Astrocyte of the spinal cord (primary cell): ENCODE measurements around the gene NNMT.

Experiments used
- DNase-seq: peaks from one replicate; pipeline ENCODE4 v3.0.0; 2011; ENCODE audit warnings: low read depth, low spot score
- H3K4me3 ChIP-seq: 2 replicates; pipeline ENCODE4 v1.5.1; 2011; ENCODE audit warnings: low read depth, mild to moderate bottlenecking, low read length, moderate library complexity
- in situ Hi-C: cut with HindIII; loops from 2 replicates; pipeline ENCODE4 v1.10.0; 2017; ENCODE audit warnings: low sequenced_read_pairs
- TF ChIP-seq, protein P1 (sequence below): IDR thresholded peaks from 2 replicates; pipeline ENCODE4 v1.5.1; 2012; ENCODE audit warnings: low read depth, mild to moderate bottlenecking, low read length, inconsistent platforms

The NNMT gene

GRCh38 chr11:114258696-114259095, 37.5 kb upstream of the NNMT start:
- H3K4me3 ChIP-seq: no peak overlapping the region
- in situ Hi-C loops: no loop called here
- TF ChIP-seq, protein P1, sequence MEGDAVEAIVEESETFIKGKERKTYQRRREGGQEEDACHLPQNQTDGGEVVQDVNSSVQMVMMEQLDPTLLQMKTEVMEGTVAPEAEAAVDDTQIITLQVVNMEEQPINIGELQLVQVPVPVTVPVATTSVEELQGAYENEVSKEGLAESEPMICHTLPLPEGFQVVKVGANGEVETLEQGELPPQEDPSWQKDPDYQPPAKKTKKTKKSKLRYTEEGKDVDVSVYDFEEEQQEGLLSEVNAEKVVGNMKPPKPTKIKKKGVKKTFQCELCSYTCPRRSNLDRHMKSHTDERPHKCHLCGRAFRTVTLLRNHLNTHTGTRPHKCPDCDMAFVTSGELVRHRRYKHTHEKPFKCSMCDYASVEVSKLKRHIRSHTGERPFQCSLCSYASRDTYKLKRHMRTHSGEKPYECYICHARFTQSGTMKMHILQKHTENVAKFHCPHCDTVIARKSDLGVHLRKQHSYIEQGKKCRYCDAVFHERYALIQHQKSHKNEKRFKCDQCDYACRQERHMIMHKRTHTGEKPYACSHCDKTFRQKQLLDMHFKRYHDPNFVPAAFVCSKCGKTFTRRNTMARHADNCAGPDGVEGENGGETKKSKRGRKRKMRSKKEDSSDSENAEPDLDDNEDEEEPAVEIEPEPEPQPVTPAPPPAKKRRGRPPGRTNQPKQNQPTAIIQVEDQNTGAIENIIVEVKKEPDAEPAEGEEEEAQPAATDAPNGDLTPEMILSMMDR: no peak
- DNase-seq: no peak

DNA sequence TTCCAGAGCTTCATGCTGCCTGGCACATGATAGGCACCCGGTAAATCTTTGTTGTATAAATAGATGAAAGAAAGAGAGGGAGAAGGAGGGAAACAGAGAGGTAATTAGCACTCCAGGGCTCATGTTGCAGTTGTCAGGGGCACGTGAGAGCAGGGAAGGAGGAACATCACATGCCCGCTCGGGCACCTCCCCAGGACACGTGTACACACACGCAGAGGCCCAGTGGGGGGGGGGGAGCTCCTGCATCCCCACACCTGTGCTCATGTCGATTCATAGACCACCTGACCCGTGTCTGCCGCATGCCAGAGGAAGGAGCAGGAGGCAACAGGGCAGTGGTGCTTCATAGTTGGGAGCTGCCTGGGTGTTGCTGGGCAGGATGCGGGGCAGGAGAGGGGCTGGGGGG, 37.1 kb upstream of the NNMT start:
- H3K4me3 ChIP-seq: no peak overlapping the region
- in situ Hi-C loops: no loop called here
- TF ChIP-seq, protein P1: no peak
- DNase-seq: no peak

DNA sequence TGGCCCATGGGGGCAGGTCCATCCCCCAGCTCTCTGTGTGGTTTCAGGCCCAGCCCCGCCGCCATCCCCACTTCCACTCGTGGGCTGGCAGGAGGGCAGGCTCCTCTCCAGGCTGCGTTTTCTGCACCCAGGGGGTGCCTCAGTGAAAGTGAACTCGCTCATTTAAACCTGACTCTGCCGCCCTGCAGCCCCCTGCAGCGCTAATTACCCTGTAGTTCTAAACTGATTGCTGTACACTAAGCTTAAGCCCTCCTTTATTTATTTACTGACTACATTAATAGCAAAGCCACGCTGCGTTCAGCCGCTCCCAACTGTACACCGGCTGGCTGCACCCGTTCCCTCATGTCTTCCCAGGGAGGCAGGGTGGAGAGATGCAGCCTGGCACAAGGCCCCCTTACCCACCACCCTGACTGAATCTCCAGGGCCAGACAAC, 36.6 kb upstream of the NNMT start:
- TF ChIP-seq, protein P1: no peak
- DNase-seq: no peak
- H3K4me3 ChIP-seq: no peak overlapping the region
- in situ Hi-C loops: no loop called here

- DNase-seq: no peak
- in situ Hi-C loops: no loop called here
- H3K4me3 ChIP-seq: no peak overlapping the region
- TF ChIP-seq, protein P1: no peak
Measured at GRCh38 chr11:114260077-114260476, 36.1 kb upstream of the NNMT start.

DNA sequence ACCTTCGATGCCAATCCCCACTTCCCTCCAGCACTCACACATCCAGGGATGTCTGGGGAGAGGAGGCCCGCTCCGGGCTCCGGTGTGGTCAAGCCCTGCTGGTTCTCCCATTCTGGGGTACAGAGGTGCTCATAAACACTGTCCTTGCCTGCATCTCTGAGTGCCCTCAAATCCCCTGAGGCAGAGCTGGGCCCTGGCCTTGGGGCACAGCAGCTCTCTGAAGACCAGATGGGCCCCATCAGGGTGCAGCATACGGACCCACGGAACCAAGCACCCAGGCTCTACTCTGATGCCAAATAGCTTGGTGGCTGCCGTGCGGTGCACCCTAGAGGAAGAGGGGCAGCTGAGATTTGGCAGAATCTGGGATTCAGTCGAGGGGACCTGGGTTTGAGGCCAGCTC, 35.7 kb upstream of the NNMT start:
- in situ Hi-C loops: no loop called here
- no peak for DNase-seq
- TF ChIP-seq, protein P1: no peak
- H3K4me3 ChIP-seq: no peak overlapping the region

DNA sequence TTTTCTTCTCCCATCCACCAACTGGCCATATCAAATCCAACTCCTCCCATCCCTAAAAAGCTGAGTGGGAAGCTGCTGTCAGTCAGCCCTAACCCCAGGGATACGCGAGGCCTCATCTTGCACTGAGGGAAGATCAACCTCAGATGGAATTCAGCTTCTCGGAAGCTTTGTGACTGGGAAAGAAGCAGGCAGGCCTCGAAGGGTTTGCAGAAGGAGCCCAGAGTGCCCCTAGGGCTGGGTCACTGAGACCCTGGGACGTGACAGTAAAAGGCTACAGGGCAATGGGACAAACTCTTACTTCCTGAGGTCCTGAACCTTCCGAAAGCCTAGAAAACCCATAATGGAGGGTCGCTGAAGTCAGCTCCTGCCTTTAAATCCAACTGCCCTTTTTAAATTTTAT, 34.4 kb upstream of the NNMT start:
- TF ChIP-seq, protein P1: no peak
- H3K4me3 ChIP-seq: no peak overlapping the region
- DNase-seq: no peak
- in situ Hi-C loops: no loop called here
